Activated CD8-positive, alpha-beta memory T cell treated with anti-CD3 and anti-CD28 coated beads, Interleukin-2, amount 50 U/mL, for 24 hours (primary cell): ENCODE results near the gene FGFR2.

Experiments
- DNase-seq: peaks from one replicate; pipeline ENCODE4 v3.0.0-alpha.2; 2020; ENCODE audit errors: extremely low read depth

Gene FGFR2

GRCh38 chr10:121452581-121452980 is 145.7 kb downstream of the FGFR2 start:
- DNase-seq = no peak

- no peak for DNase-seq
Measured at GRCh38 chr10:121450247-121450646, 148.0 kb downstream of the FGFR2 start.

- DNase-seq = no peak
Measured at GRCh38 chr10:121449482-121449924, 148.7 kb downstream of the FGFR2 start.

GRCh38 chr10:121448766-121449421 is 149.3 kb downstream of the FGFR2 start:
- DNase-seq = no peak

GRCh38 chr10:121444520-121445165 is 153.6 kb downstream of the FGFR2 start:
- no peak for DNase-seq

- no peak for DNase-seq
Measured at GRCh38 chr10:121442086-121442935, 155.9 kb downstream of the FGFR2 start.

GRCh38 chr10:121440461-121440860 is 157.8 kb downstream of the FGFR2 start:
- no peak for DNase-seq

- DNase-seq = no peak
Measured at GRCh38 chr10:121438333-121438732, 159.9 kb downstream of the FGFR2 start.

GRCh38 chr10:121437596-121437995 is 160.6 kb downstream of the FGFR2 start:
- no peak for DNase-seq

GRCh38 chr10:121436630-121437341 is 161.5 kb downstream of the FGFR2 start:
- DNase-seq = no peak

GRCh38 chr10:121436281-121436629 is 162.0 kb downstream of the FGFR2 start:
- DNase-seq = no peak

GRCh38 chr10:121435099-121435875 is 163.0 kb downstream of the FGFR2 start:
- DNase-seq = no peak

GRCh38 chr10:121433965-121434364 is 164.3 kb downstream of the FGFR2 start:
- DNase-seq = no peak

GRCh38 chr10:121428867-121429266 is 169.4 kb downstream of the FGFR2 start:
- DNase-seq = no peak
